ENCODE results near the gene KNCN.

- TF ChIP-seq GABPA (IDR thresholded peaks at IDR 0.05; ENCODE audit: low read depth) (no peak), CTCF (IDR thresholded peaks at IDR 0.05 in 2 of 3, conservative IDR thresholded peaks at IDR 0.05 in 1 of 3; ENCODE audit: control insufficient read depth in 2 of 3, extremely low read depth in 1 of 3, insufficient read depth in 1 of 3, low read depth in 3 of 3, low read length in 3 of 3) (no peak), SIN3A (IDR thresholded peaks at IDR 0.05; ENCODE audit: low read depth, low read length) (no peak), PAX8 (IDR thresholded peaks at IDR 0.05) (no peak), JUND (IDR thresholded peaks at IDR 0.05; ENCODE audit: low read depth, low read length) (no peak)
Measured at GRCh38 chr1:46575300-46575699, 23.9 kb upstream of the KNCN start.
